ENCODE measurements around the gene RCE1.

DNA sequence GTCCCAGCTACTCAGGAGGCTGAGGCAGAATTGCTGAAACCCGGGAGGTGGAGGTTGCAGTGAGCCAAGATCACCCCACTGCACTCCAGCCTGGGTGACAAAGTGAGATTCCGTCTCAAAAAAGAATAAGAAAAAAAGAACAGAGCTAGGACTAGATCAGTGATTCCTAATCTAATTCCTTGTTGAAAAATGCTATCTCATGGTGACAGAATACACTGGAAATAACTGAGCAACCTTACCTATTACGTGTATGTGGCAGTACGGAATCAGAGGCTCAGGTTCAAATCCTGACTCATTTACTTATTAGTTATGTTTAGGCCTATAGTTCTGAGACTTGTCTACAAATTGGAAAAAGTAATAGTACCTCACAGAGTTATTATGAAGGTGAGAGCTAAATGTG lies 19.5 kb upstream of the RCE1 start:
- TF ChIP-seq RARB (CRISPR knock-in tag; IDR thresholded peaks at IDR 0.05) (no peak), BACH2 (CRISPR knock-in tag; IDR thresholded peaks at IDR 0.05; ENCODE audit: borderline replicate concordance) (no peak), CSDC2 (CRISPR knock-in tag; IDR thresholded peaks at IDR 0.05) (no peak), ARNTL (CRISPR knock-in tag; IDR thresholded peaks at IDR 0.05; ENCODE audit: borderline replicate concordance, low read depth) (no peak), ZNF565 (CRISPR knock-in tag; conservative IDR thresholded peaks at IDR 0.05; ENCODE audit: low read depth) (no peak), GLIS3 (CRISPR knock-in tag; IDR thresholded peaks at IDR 0.05) (no peak), ESRRG (CRISPR knock-in tag; IDR thresholded peaks at IDR 0.05) (no peak), OSR1 (CRISPR knock-in tag; IDR thresholded peaks at IDR 0.05) (no peak), ZFP30 (CRISPR knock-in tag; IDR thresholded peaks at IDR 0.05) (no peak), SNAI2 (CRISPR knock-in tag; IDR thresholded peaks at IDR 0.05) (no peak), ZC3H10 (CRISPR knock-in tag; IDR thresholded peaks at IDR 0.05) (no peak)
- TF ChIP-seq, protein P1, sequence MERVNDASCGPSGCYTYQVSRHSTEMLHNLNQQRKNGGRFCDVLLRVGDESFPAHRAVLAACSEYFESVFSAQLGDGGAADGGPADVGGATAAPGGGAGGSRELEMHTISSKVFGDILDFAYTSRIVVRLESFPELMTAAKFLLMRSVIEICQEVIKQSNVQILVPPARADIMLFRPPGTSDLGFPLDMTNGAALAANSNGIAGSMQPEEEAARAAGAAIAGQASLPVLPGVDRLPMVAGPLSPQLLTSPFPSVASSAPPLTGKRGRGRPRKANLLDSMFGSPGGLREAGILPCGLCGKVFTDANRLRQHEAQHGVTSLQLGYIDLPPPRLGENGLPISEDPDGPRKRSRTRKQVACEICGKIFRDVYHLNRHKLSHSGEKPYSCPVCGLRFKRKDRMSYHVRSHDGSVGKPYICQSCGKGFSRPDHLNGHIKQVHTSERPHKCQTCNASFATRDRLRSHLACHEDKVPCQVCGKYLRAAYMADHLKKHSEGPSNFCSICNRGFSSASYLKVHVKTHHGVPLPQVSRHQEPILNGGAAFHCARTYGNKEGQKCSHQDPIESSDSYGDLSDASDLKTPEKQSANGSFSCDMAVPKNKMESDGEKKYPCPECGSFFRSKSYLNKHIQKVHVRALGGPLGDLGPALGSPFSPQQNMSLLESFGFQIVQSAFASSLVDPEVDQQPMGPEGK (CRISPR knock-in tag; IDR thresholded peaks at IDR 0.05; ENCODE audit: borderline replicate concordance) = no peak
- TF ChIP-seq, protein P2, sequence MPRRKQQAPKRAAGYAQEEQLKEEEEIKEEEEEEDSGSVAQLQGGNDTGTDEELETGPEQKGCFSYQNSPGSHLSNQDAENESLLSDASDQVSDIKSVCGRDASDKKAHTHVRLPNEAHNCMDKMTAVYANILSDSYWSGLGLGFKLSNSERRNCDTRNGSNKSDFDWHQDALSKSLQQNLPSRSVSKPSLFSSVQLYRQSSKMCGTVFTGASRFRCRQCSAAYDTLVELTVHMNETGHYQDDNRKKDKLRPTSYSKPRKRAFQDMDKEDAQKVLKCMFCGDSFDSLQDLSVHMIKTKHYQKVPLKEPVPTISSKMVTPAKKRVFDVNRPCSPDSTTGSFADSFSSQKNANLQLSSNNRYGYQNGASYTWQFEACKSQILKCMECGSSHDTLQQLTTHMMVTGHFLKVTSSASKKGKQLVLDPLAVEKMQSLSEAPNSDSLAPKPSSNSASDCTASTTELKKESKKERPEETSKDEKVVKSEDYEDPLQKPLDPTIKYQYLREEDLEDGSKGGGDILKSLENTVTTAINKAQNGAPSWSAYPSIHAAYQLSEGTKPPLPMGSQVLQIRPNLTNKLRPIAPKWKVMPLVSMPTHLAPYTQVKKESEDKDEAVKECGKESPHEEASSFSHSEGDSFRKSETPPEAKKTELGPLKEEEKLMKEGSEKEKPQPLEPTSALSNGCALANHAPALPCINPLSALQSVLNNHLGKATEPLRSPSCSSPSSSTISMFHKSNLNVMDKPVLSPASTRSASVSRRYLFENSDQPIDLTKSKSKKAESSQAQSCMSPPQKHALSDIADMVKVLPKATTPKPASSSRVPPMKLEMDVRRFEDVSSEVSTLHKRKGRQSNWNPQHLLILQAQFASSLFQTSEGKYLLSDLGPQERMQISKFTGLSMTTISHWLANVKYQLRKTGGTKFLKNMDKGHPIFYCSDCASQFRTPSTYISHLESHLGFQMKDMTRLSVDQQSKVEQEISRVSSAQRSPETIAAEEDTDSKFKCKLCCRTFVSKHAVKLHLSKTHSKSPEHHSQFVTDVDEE (CRISPR knock-in tag; IDR thresholded peaks at IDR 0.05) = no peak
- TF ChIP-seq, protein P3, sequence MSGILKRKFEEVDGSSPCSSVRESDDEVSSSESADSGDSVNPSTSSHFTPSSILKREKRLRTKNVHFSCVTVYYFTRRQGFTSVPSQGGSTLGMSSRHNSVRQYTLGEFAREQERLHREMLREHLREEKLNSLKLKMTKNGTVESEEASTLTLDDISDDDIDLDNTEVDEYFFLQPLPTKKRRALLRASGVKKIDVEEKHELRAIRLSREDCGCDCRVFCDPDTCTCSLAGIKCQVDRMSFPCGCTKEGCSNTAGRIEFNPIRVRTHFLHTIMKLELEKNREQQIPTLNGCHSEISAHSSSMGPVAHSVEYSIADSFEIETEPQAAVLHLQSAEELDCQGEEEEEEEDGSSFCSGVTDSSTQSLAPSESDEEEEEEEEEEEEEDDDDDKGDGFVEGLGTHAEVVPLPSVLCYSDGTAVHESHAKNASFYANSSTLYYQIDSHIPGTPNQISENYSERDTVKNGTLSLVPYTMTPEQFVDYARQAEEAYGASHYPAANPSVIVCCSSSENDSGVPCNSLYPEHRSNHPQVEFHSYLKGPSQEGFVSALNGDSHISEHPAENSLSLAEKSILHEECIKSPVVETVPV (CRISPR knock-in tag; IDR thresholded peaks at IDR 0.05) = no peak

Measured in SK-N-SH treated with all-trans-retinoic acid at 6 μM for 48 hours (cell line).